HUDEP-2 (cell line): ENCODE measurements around the gene LAMB2.

Experiments
- DNase-seq, 76 experiments: peaks; one replicate each; lab custom pipeline; 2025; ENCODE audit not compliant: unreplicated experiment in 76 of 76; lab: John Stamatoyannopoulos, UW

LAMB2 gene

DNA sequence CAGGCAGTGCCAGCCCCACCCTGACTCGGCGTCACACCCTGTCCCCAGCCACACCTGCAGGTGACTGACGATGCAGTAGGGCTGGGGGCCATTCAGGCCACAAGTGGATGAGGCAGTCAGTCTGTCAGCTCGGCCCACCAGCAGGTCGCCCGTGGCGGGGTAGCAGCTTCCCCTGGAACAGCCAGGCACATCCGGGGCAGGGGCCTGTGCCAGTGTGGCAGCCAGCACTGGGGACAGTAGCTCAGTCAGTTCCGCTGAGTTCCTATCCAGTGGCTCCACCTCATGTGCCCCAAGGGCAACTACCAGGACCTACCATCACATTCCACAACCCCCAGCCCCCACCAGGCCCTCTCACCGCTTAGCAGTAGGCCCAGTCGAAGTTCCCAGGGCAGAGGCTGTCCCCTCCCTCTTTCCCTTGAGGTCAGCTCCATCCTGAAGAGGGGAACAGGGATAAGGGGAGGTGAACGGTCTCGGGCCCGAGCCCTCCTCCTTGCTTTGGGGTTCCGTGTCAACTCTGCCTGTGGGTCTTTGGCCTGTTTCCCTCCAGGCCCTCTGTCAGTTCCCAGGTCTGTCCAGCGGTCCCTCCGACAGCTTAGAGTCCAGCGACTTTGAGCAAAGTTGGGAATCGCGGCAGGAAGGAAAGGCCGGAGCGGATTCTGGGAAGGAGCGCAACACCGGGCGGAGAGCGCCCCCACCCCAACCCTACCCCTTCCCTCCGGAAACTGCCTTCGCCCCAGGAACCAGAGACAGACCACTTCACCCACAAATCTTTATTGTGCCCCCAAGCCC lies at the start of gene LAMB2:
Gene LAMB2, minus strand, starts transcription at position 614 of the 789 bp plus-strand sequence. Its CDS starts 183 bp downstream, at position 431.
- DNase-seq: no peak

DNA sequence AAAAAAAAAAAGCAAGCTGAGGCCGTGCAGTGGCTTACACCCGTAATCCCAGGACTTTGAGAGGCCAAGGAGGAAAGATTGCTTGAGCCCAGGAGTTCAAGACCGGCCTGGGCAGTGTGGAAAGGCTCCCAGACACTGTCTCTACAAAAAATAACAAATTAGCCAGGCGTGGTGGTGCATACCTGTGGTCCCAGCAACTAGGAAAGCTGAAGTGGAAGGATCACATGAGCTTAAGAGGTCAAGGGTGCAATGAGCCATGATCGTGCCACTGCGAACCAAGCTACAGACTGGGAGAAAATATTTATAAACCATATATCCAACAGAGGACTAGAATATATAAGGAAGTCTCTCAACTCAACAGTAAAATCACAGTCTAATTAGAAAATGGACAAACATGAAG lies 48.5 kb upstream of the LAMB2 start:
- no peak for DNase-seq

DNA sequence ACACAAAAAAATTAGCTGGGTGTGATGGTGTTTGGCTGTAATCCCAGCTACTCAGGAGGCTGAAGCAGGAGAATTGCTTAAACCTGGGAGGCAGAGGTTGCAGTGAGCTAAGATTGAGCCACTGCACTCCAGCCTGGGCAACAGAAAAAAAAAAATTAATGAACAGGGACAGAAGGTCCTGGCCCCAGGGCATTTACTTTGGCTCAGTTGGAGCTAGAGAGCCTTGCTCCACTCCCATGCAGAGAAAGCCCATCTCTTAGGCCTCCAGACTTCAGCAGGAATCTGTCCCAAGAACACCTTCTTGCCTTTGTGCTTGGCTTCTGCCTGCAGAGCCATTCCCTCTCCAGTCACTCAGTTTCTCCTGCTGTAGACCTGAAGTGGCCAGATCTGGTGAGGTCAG lies 47.3 kb upstream of the LAMB2 start:
- no peak for DNase-seq

DNA sequence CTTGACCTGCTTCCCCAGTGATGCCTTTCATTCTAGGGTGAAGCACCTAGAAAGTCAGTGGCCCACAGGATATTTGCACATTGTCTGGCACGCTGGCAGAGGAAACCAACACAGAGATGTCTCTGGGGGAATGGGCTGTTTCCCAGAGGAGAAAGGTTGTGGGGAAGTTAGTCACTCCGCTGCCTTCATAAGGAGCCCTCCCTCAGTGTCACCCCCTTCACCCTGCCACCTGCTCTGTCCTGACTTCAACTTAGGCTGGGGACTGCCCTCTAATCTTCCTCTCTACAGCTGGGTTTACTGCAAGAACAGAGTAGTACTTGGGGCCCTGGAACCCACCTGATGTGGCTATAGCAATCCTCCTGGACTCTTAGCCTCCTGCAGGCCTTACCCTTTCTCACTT lies 44.2 kb upstream of the LAMB2 start:
- DNase-seq: no peak

DNA sequence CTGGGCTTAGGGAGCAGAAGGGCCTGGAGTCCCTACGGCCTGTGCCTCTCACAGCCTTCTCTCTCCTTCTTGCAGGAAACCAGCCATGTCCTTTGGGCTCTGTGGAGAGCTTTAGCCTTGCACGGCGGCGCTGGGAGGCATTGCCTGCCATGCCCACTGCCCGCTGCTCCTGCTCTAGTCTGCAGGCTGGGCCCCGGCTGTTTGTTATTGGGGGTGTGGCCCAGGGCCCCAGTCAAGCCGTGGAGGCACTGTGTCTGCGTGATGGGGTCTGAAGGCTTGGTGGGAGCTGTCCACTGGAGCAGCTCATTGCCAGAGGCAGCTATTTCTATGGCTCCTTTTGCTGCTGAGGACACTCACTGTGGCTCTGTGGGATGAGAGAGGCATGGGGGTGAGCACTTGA lies 42.7 kb upstream of the LAMB2 start:
- DNase-seq: no peak

DNA sequence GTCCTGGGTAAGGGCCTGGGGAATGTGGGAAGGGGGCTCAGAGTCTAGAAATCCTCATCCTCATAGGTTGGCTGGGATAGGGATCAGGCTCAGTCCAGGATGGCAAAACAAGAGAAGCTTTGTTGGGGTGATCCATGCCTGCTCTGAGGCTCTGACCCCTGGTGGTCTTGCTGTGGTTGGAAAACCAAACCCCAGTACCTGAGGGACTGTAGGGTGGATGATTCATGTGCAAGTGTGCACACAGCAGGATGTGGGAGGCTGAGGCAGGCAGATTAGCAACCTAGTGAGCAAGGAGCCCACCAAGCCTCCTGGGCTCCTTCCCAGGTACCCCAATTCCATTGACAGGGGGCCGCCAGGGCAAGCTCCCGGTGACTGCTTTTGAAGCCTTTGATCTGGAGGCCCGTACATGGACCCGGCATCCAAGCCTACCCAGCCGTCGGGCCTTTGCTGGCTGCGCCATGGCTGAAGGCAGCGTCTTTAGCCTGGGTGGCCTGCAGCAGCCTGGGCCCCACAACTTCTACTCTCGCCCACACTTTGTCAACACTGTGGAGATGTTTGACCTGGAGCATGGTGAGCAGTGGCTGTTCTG lies 41.6 kb upstream of the LAMB2 start:
- DNase-seq: no peak

DNA sequence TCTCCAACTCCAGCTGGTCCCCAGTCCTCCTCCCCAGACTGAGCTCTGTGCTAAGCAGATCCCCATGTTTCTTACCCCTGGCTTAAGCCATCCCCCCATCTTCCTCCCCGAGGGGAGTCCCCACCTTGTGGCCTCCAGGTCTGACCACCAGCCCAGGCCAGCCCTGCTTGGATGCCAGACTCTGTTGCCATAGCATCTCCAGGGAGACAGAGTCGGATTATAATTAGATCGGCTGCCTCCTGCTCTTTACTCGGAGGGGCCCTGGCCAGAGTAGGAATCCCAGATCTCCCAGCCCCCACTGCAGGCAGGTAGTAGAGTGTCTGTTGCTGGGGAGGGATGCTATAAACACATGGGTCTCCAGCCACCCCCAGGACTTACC lies 40.9 kb upstream of the LAMB2 start:
- no peak for DNase-seq

DNA sequence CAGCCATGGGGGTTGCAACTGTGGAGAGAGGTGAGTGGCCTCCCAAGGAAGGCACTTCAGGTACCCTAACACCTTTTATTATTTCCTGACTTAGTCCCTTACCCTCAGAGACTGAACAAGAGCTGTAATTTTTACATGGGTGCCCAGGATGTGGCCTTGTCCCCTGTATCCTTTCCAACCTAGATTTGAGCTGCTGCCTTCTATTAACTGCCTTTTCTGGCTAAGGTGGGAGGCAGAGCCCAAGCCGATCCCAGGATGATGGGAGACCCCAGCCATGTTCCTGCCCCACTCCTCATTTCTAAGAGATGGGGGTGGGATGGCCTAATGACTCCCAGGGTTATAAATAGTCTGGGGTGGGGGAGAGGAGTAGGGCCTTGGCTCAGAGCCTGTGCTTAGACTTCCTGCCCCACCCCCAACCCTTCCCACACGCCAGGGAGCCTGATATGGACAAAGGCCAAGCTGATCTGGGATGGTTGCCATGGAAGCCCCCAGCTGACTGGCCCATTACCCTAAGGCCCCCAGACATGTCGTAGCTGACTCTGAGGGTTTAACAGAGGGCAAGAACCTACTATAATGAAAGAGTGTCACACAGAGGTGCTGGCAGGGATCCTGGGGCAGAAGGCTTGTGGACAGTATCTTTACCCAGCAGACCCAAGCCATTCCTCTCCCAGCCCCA lies 40.4 kb upstream of the LAMB2 start:
- DNase-seq: peak in 60 of 76 experiments; percentile 9 to 80 (median 44)

DNA sequence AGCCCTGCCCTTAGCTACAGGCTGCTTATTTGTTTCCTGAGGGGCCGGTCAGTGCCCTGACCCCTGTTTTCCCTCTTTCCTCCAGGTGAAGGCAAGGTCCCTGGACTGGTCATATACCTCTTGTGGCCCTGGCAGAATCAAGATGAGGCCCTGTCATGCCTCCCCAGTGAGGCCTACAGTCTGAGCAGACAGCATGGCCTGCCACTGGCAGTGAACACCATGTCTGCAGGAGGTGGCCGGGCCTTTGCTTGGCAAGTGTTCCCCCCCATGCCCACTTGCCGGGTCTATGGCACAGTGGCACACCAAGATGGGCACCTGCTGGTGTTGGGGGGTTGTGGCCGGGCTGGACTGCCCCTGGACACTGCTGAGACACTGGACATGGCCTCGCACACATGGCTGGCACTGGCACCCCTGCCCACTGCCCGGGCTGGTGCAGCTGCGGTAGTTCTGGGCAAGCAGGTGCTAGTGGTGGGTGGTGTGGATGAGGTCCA lies 39.7 kb upstream of the LAMB2 start:
- DNase-seq: peak in 5 of 76 experiments; percentile 2 to 15 (median 8)

DNA sequence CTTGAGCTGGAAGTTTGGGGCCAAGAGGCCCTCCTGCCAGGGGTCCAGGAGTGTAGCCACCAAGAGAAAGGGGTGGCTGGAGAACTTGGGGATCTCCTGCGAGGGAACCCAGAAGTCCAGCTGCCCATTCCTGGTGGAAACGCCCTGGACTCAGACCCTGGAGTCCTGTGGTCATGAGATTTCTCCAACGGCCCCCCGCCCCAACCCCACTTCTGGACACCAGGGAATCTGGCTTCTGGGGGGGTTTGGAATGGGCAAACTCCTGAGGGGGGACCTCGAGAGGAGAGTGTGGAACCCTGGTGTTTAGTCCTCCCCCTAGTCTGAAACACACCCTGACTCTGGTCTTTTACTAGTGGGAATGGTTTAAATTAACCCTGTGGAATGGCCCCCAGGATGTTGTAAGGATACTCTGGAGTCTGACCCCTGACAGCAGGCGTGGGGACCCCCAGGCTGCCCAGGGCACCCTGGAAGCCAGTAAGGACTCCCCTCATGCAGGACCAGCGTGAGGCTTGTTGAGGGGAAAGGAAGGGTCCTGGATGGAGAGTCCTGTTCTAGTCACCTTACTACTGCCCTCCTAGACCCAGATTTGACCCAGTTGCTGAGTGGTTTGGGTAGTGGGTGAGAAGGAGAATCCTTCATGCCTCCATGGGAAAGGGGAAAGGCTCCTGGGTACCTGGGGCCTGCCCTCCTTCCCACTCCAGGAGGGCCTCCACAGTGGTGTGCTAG lies 39.1 kb upstream of the LAMB2 start:
- DNase-seq: peak in 1 of 76 experiments; percentile 5

DNA sequence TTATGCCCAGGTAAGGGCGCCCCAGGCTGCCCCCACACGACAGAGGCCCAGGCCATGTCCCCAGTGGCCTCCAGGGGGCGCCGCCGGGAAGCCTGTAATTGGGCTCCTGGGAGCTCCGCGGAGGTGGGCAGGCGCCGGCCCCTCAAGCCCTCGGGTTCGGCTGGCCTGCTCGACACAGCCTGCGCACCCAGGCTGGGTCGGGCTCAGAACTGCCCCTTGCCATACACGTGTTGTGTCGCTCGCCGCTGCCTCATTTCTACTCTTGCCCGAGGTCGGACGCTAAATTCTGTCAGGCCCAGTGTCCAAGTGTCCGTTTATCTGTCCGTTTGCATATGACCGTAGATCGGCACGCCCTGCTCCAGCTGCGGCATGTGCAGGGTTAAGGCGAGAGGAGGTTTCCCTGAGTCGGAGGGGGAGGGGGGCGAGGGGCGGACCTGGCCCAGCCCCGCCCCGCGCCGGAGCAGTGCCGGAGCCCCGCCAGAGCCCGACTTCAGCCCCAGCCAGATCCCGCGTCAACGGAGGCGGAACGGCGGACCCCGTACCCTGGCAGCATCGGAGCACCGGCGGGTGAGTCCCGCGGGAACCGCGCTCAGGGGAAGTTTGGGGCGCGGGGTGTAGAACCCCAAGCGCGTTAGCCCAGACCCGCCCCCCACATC lies 38.4 kb upstream of the LAMB2 start, which contains the start of gene KLHDC8B:
Gene KLHDC8B, plus strand, starts transcription at position 480 of the 656 bp plus-strand sequence. CDS start 1,172 bp downstream, outside the sequence.
- peak in 75 of 76 experiments; percentile 12 to 94 (median 82) for DNase-seq

DNA sequence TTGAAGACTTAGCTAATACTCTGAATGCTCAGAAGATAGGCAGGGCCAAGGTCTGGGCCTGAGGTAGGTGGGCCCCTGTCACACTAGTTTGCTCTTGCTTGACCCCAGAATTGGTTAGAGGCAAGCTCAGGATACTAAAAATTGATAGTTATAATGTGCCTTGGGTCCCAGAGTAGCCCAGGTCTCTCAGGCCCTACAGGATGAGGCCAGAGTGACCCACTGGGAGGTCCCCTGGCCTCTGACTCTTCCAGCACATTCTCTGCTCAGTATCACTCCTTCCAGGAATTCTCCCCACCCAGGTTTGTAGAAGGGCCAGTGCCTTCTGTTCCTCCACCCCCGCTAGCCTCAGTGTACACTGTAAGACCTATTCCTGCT lies 37.9 kb upstream of the LAMB2 start:
- DNase-seq: peak in 1 of 76 experiments; percentile 52

DNA sequence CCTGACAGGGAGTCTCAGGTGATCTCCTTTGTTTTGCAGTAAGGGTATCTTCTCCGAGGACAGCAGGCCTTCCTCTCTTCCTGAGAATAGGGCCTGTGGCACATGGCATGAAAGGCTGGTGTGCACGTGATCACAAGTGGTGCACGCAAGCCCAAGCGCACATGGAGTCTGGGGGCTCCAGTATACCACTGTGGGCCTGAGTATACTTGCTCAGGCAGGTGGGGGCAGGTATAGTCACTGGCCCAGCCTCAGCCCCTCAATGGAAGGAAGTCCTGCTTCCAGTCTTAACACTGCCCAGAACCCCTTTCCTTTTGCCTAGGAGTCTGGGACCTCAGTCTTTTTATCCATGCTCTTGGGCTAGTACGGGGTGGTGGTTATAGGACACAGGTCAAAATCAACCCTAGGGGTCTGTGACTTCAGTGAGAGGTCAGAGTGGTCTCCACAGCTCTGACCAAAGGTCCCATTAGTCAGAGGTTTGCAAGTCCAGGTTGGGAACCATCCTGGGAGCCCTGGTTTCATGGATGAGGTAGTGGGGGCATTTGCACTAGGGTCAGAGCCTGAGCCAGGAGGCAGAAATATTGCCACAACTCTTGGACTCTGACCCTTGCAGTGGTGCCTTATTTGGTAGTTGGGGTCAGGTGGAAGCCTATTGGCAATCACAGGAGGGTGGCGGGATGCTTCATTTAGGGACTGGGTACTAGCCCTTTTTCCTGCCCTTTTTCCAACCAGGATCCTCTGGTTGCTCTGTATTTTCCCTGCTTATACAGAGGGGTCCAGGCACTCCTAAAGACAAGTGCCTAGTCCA lies 34.1 kb upstream of the LAMB2 start:
- no peak for DNase-seq

DNA sequence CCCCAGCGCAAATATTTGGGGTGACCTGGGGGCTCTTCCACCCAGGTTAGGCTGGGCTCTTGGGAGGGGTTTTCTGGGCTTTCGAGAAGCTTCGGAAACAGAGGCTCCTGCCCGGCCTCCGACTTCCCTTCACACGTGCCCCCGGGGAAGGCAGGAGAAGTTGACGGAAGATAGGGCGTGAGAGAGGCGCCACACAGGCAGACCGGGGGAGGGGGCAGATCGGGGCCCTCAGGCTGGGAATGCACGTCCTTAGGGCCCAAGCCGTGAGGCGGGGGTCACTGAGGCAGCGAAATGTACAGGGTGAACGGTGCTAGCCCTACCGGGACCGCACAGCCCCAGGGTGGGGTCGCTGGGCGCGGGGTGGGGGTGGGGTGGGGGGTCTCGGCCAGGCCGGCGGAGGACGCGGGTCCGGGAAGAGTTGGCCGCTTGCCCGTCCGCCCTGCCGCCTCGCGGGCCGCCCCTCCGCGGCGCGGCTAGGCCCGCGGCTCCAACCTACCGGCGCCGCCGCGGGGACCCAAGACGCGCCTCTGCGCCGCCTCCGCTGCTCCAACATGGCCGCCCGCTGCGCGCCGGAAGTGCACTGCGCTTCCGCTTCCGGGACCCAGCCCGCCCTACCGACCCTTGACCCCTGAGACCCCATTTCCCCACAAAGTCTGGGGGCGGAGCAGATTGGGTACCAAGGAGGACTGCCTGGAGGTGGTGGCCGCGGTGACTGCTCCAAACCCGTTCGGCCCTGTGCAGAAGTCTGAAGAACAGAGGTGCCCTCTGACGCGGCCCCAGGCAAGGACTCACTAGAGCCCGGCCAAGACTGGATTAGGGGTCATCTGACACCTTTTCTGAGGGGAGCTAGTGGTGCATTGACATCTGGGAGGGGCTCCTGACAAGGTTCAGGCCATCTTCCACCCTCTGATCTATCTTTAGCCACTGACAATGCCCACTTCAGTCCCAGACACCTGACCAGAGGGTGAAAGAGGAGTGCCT lies 33.2 kb upstream of the LAMB2 start, which contains the start of gene CCDC71:
Gene CCDC71, minus strand, starts transcription at position 561 of the 981 bp plus-strand sequence. CDS start 2,123 bp downstream, outside the sequence.
- DNase-seq: peak in 69 of 76 experiments; percentile 11 to 75 (median 57)

DNA sequence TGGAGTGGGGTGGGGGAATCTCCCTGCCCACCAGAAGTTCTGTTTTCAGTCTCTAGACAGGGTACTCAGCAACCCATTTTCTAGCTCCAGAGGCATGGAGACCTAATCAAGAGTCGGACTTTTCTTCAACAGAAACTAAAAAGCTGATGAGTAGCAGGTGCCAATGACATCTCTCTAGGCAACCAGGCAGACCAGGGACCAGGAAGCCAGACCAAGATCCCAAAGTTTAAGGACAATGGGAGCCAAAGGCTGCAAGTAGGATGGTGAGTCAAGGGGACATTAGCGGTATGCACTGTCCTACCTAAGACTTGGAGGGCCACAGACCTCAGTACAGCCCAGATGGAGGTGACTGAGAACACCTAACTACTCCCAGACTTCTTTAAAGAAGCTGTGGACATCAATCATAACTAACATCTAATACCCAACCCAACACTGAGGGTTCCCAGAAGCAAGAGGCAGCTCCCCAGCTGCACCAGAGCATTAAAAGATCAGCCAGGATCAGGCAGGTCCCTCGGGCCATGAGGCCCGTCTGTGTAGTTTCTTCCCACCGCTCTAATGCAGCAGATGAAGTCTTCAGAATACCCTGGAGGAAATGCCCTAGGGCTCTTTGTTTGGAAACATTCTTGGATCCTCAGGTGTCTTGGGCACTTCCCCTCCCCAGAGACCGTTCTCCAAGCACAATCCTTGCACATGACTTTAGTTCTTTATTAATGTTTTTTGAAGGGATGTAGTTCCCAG lies 32.3 kb upstream of the LAMB2 start:
- no peak for DNase-seq

DNA sequence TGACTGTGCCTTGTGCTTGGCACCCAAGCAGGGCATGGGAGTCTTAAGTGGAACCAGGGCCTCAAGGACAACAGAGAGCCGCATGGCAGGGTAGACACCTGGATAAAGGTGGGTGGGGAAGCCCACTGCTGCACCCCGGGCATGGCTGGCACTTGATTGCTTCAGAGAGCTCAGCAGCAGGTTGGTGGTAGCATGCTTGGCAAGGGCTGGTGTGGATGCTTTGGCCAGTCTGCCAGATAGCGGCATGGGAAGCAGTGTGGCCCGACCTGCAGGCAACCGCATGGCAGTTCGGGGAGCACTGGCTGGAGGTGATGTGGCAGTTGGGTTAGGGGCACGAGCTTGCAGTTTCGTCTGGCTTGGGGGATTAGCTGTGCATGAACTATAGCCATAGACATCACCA lies 30.8 kb upstream of the LAMB2 start:
- DNase-seq: no peak

DNA sequence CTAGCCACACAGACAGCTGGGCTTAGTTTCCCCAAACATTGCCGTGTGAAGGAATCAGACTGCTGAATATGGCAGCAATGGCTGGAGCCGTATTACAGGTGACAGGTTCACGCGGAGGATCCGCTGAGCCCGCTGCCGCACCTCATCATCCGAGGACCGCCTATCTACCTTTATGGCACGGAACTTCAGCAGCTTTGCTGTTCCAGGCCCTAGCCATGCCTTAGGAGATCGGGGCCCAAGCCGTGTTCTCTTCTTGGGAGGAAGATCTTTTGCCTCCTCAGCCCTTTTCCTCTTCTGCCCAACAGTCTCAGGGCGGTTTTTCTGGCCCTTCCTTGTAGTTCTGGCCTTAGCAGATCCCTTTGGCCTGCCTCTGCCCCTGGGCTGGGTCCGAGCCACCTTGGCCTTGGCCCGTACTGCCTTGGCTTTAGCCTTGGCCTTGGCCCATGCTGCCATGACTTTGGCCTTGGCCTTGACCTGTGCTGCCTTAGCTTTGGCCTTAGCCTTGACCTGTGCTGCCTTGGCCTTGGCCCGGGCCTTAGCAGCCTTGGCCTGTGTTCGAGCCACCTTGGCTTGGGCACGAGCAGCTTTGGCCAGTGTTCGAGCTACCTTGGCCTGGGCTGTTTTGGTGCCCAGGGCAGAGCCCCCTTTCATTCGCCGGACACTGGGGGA lies 30.0 kb upstream of the LAMB2 start:
- DNase-seq: no peak
